Neural progenitor cell (in vitro differentiated cells): ENCODE results near the gene TRAPPC3. TPM values are rescaled to one million over a fixed set of nuclear protein-coding genes. Genes with fewer than 3 reads are reported as not detected.

Source experiments
- DNase-seq: peaks from one replicate; pipeline ENCODE4 v3.0.0-alpha.2; 2016; ENCODE audit warnings: low spot score
- H2AFZ ChIP-seq: fragments of 200-600 bp; sonication (generic); replicated peaks from 2 replicates; pipeline ENCODE4 v1.6.1; 2016; ENCODE audit warnings: antibody characterized with exemption
- H3F3A ChIP-seq: fragments of 200-600 bp; sonication (generic); 2 replicates; pipeline ENCODE4 v1.6.1; 2016; ENCODE audit warnings: antibody characterized with exemption, low read depth
- H3K27ac ChIP-seq: fragments of 200-600 bp; sonication (generic); 2 replicates; pipeline ENCODE4 v1.5.1; 2016; ENCODE audit warnings: mild to moderate bottlenecking
- H3K27me3 ChIP-seq: fragments of 200-600 bp; sonication (generic); 2 replicates; pipeline ENCODE4 v1.6.1; 2016; ENCODE audit warnings: mild to moderate bottlenecking, moderate library complexity
- H3K36me3 ChIP-seq: fragments of 200-600 bp; sonication (generic); 2 replicates; pipeline ENCODE4 v1.5.1; 2016
- H3K4me1 ChIP-seq: fragments of 200-600 bp; sonication (generic); 2 replicates; pipeline ENCODE4 v1.6.1; 2016; ENCODE audit warnings: mixed run types
- H3K4me2 ChIP-seq: fragments of 200-600 bp; sonication (generic); 2 replicates; pipeline ENCODE4 v1.6.1; 2016
- H3K4me3 ChIP-seq: fragments of 200-600 bp; sonication (generic); 2 replicates; pipeline ENCODE4 v1.5.1; 2016
- H3K79me2 ChIP-seq: fragments of 200-600 bp; sonication (generic); 2 replicates; pipeline ENCODE4 v1.6.1; 2016; ENCODE audit warnings: low read depth
- H3K9ac ChIP-seq: fragments of 200-600 bp; sonication (generic); 2 replicates; pipeline ENCODE4 v1.6.1; 2016
- H3K9me3 ChIP-seq: fragments of 200-600 bp; sonication (generic); 2 replicates; pipeline ENCODE4 v1.5.1; 2016; ENCODE audit warnings: low read depth
- H4K20me1 ChIP-seq: fragments of 200-600 bp; sonication (generic); 2 replicates; pipeline ENCODE4 v1.6.1; 2016; ENCODE audit warnings: low read depth
- H3K27ac Mint-ChIP-seq: 3 replicates; pipeline ENCODE4 v1.8.0; 2021; ENCODE audit warnings: mixed read lengths
- H3K27me3 Mint-ChIP-seq: 2 replicates; pipeline ENCODE4 v1.8.0; 2022; ENCODE audit warnings: low read depth, mild to moderate bottlenecking, inconsistent platforms, moderate library complexity, mixed read lengths; ENCODE audit not compliant: insufficient read depth
- H3K36me3 Mint-ChIP-seq: 3 replicates; pipeline ENCODE4 v1.8.0; 2021; ENCODE audit warnings: mixed read lengths
- H3K4me1 Mint-ChIP-seq: 3 replicates; pipeline ENCODE4 v1.8.0; 2021; ENCODE audit warnings: mixed read lengths
- H3K4me3 Mint-ChIP-seq: 3 replicates; pipeline ENCODE4 v1.8.0; 2021; ENCODE audit warnings: mild to moderate bottlenecking, moderate library complexity, mixed read lengths
- H3K9me3 Mint-ChIP-seq: 3 replicates; pipeline ENCODE4 v1.8.0; 2020; ENCODE audit warnings: mixed read lengths
- EZH2 ChIP-seq: fragments of 200-600 bp; sonication (generic); IDR thresholded peaks from 2 replicates; pipeline ENCODE4 v1.6.1; 2017; ENCODE audit warnings: antibody characterized with exemption, mild to moderate bottlenecking, moderate library complexity
- EZH2phosphoT487 ChIP-seq: fragments of 200-600 bp; sonication (generic); IDR thresholded peaks from 2 replicates; pipeline ENCODE4 v1.6.1; 2017; ENCODE audit warnings: antibody characterized with exemption
- total RNA-seq: library from RNA; depleted of rRNA; stranded (reverse); fragments of >200 nt; gene quantifications from 2 replicates; pipeline ENCODE4 v1.2.3, GENCODE V29; 2015; ENCODE audit warnings: low replicate concordance
- TF ChIP-seq, protein P1 (sequence below): fragments of 200-600 bp; sonication (generic); IDR thresholded peaks from 2 replicates; pipeline ENCODE4 v1.5.1; 2017; ENCODE audit warnings: antibody characterized with exemption, mild to moderate bottlenecking

TRAPPC3 gene
- total RNA-seq, 1 donor from 2014 or later, result 44.9 TPM

DNA sequence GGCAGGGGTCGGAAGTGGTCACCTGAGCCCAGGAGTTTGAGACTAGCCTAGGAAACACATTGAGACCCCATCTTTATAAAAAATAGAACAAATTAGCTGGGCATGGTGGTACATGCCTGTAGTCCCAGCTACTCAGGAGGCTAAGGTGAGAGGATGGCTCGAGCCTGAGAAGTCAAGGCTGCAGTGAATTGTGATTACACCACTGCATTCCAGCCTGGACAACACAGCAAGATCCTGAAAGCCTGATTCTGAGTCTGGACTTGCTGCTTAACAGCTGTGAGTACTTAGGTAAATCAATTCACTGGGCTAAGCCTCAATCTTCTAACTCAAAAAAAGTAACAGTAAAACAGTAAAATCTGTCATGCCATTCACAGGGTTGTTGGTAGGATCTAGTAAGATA lies 4.9 kb downstream of the TRAPPC3 start:
- Histone ChIP-seq H3K9ac (no peak overlapping the region), H4K20me1 (no peaks in the 10 kb centered on the region), H3K4me2 (no peak overlapping the region), H3K4me1 (no peaks in the 10 kb centered on the region), H3K27me3 (no peaks in the 10 kb centered on the region), H2AFZ (no peak overlapping the region), H3F3A (peaks cover 6% of the 10 kb centered on the region), H3K4me3 (no peak overlapping the region), H3K36me3 (no peaks in the 10 kb centered on the region), H3K9me3 (no peaks in the 10 kb centered on the region), H3K79me2 (peaks cover 30% of the 10 kb centered on the region), H3K27ac (no peak overlapping the region)
- Mint-ChIP-seq H3K4me3 (no peak overlapping the region), H3K36me3 (peaks cover 13% of the 10 kb centered on the region), H3K4me1 (peaks cover 9% of the 10 kb centered on the region), H3K9me3 (peaks cover 2% of the 10 kb centered on the region), H3K27ac (no peak overlapping the region), H3K27me3 (peaks cover 2% of the 10 kb centered on the region)
- DNase-seq, result no peak
- no peak for TF ChIP-seq EZH2phosphoT487
- TF ChIP-seq, protein P1, sequence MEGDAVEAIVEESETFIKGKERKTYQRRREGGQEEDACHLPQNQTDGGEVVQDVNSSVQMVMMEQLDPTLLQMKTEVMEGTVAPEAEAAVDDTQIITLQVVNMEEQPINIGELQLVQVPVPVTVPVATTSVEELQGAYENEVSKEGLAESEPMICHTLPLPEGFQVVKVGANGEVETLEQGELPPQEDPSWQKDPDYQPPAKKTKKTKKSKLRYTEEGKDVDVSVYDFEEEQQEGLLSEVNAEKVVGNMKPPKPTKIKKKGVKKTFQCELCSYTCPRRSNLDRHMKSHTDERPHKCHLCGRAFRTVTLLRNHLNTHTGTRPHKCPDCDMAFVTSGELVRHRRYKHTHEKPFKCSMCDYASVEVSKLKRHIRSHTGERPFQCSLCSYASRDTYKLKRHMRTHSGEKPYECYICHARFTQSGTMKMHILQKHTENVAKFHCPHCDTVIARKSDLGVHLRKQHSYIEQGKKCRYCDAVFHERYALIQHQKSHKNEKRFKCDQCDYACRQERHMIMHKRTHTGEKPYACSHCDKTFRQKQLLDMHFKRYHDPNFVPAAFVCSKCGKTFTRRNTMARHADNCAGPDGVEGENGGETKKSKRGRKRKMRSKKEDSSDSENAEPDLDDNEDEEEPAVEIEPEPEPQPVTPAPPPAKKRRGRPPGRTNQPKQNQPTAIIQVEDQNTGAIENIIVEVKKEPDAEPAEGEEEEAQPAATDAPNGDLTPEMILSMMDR, result no peak

DNA sequence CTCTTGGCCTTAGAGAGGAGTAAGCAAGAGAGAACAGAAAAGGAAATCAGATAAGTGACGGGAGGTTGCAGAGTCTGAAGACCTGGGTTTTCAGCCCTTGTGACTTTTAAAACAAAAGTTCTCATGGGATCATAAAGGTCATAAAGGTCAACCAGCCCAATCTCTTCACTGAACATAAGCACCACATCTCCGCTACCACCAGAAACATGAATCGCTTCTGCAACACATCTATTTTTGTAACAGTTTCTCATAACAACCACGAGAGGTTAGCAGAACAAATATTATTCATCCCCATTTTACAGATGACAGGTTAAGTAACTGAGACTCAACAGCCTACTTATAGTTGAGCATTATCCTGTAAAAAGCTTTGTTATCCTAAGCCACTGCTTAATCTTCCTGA lies 5.9 kb downstream of the TRAPPC3 start:
- no peaks in the 10 kb centered on the region for H3F3A ChIP-seq
- Mint-ChIP-seq H3K27ac (no peak overlapping the region), H3K9me3 (peaks cover 2% of the 10 kb centered on the region)

DNA sequence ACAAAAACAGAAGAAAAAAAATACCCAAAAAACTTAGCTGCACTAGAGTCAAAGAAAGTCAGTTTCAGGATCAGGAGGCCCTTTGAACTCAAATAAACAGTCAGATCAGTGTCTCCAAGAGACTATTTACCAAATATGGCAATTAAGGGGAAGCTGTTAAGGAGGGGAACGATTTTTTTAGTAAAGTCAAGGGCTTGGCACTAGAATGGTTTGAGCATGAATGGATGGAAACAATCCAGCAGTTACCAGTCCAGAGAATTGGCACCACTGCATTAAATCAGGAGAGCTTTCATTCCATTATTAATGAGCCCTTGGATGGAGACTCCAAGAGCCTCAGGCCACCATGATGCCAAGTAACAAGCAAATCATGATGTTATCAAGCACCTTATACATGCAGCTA lies 7.2 kb downstream of the TRAPPC3 start:
- H3K79me2 ChIP-seq, result peaks cover 16% of the 10 kb centered on the region
- Mint-ChIP-seq H3K36me3 (peaks cover 13% of the 10 kb centered on the region), H3K27me3 (peaks cover 2% of the 10 kb centered on the region), H3K4me3 (no peak overlapping the region), H3K9me3 (peaks cover 2% of the 10 kb centered on the region), H3K27ac (no peak overlapping the region), H3K4me1 (no peaks in the 10 kb centered on the region)
- no peak overlapping the region for H3K9ac ChIP-seq
- no peak overlapping the region for H2AFZ ChIP-seq
- no peaks in the 10 kb centered on the region for H3K4me1 ChIP-seq
- no peak overlapping the region for H3K27ac ChIP-seq
- H3K4me2 ChIP-seq, result no peak overlapping the region
- no peak overlapping the region for H3K4me3 ChIP-seq
- TF ChIP-seq EZH2 (no peak), EZH2phosphoT487 (no peak)
- TF ChIP-seq, protein P1, result no peak
- H4K20me1 ChIP-seq, result no peaks in the 10 kb centered on the region
- H3K9me3 ChIP-seq, result no peaks in the 10 kb centered on the region
- H3K27me3 ChIP-seq, result no peaks in the 10 kb centered on the region
- DNase-seq, result no peak
- no peaks in the 10 kb centered on the region for H3F3A ChIP-seq
- H3K36me3 ChIP-seq, result no peaks in the 10 kb centered on the region

More for the DNA sequence above, 5.9 kb downstream of the TRAPPC3 start:
- H3K27ac ChIP-seq, result no peak overlapping the region
- peaks cover 2% of the 10 kb centered on the region for H3K27me3 Mint-ChIP-seq
- no peaks in the 10 kb centered on the region for H3K27me3 ChIP-seq
- DNase-seq, result no peak
- H4K20me1 ChIP-seq, result no peaks in the 10 kb centered on the region
- no peak for TF ChIP-seq EZH2phosphoT487
- TF ChIP-seq, protein P1, result no peak
- no peak for TF ChIP-seq EZH2
- H3K36me3 ChIP-seq, result no peaks in the 10 kb centered on the region
- H3K4me3 ChIP-seq, result no peak overlapping the region
- H3K36me3 Mint-ChIP-seq, result peaks cover 13% of the 10 kb centered on the region
- no peaks in the 10 kb centered on the region for H3K9me3 ChIP-seq
- H3K4me3 Mint-ChIP-seq, result no peak overlapping the region
- H3K4me1 ChIP-seq, result no peaks in the 10 kb centered on the region
- H3K79me2 ChIP-seq, result peaks cover 27% of the 10 kb centered on the region
- no peak overlapping the region for H3K4me2 ChIP-seq
- peaks cover 4% of the 10 kb centered on the region for H3K4me1 Mint-ChIP-seq
- no peak overlapping the region for H3K9ac ChIP-seq
- H2AFZ ChIP-seq, result no peak overlapping the region

DNA sequence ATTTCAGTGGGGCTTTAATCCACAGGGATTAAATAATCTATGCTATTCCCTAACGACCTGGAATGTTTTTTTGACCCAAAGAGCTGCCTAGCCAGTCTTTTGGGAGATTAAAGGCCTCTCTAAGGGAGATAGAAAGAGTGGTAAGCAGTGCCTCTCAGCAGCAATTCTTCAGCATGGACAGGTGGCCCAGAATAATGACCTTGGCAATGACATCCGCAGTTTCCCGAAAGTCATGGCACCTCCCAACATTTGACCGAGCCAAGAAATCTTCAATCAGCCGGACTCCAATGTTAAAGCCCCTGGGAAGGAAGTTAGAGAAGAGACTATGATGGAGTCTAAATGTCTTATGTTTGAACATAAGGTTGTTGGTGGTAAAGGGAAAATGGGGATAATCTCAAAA lies 9.8 kb downstream of the TRAPPC3 start:
- Histone ChIP-seq H3F3A (no peaks in the 10 kb centered on the region), H3K27me3 (no peaks in the 10 kb centered on the region), H3K79me2 (peaks cover 11% of the 10 kb centered on the region), H3K27ac (no peak overlapping the region), H4K20me1 (no peaks in the 10 kb centered on the region), H3K4me3 (no peak overlapping the region), H3K9me3 (no peaks in the 10 kb centered on the region), H2AFZ (no peak overlapping the region), H3K4me2 (no peak overlapping the region), H3K36me3 (no peaks in the 10 kb centered on the region), H3K9ac (no peak overlapping the region), H3K4me1 (no peaks in the 10 kb centered on the region)
- Mint-ChIP-seq H3K27me3 (peaks cover 2% of the 10 kb centered on the region), H3K9me3 (no peaks in the 10 kb centered on the region), H3K4me3 (no peak overlapping the region), H3K4me1 (peaks cover 2% of the 10 kb centered on the region), H3K27ac (no peak overlapping the region), H3K36me3 (peaks cover 8% of the 10 kb centered on the region)
- TF ChIP-seq, protein P1, result no peak
- TF ChIP-seq EZH2phosphoT487, result no peak
- TF ChIP-seq EZH2, result no peak
- DNase-seq, result no peak
